Fibroblast of lung (primary cell): ENCODE results near the gene VWA7.

ENCODE experiments used
- EZH2 ChIP-seq: IDR thresholded peaks from 2 replicates; pipeline ENCODE4 v1.5.1; 2012; ENCODE audit warnings: low read length, control low read depth, mild to moderate bottlenecking; ENCODE audit errors: missing control alignments
- TF ChIP-seq, protein P1 (sequence below), 2 donors: IDR thresholded peaks in 1 of 2; conservative IDR thresholded peaks in 1 of 2; 1 replicate in 1 of 2; 2 replicates in 1 of 2; pipeline ENCODE4 v1.5.1; 2011 to 2012; ENCODE audit warnings: low read length in 2 of 2, control low read depth in 1 of 2, inconsistent platforms in 1 of 2, low read depth in 1 of 2, mild to moderate bottlenecking in 1 of 2

- TF ChIP-seq, protein P1, sequence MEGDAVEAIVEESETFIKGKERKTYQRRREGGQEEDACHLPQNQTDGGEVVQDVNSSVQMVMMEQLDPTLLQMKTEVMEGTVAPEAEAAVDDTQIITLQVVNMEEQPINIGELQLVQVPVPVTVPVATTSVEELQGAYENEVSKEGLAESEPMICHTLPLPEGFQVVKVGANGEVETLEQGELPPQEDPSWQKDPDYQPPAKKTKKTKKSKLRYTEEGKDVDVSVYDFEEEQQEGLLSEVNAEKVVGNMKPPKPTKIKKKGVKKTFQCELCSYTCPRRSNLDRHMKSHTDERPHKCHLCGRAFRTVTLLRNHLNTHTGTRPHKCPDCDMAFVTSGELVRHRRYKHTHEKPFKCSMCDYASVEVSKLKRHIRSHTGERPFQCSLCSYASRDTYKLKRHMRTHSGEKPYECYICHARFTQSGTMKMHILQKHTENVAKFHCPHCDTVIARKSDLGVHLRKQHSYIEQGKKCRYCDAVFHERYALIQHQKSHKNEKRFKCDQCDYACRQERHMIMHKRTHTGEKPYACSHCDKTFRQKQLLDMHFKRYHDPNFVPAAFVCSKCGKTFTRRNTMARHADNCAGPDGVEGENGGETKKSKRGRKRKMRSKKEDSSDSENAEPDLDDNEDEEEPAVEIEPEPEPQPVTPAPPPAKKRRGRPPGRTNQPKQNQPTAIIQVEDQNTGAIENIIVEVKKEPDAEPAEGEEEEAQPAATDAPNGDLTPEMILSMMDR (conservative IDR thresholded peaks at IDR 0.05 in 1 of 2, IDR thresholded peaks at IDR 0.05 in 1 of 2; ENCODE audit: low read depth in 1 of 2, low read length in 2 of 2): no peak
- TF ChIP-seq EZH2: no peak
Observed at GRCh38 chr6:31797588-31797987, 20.5 kb upstream of the VWA7 start.
